BLaER1 treated with 17β-estradiol and CSF1 and Interleukin-3, amounts not matched to agents 10 nM and 100 nM (cell line): Measurements from ENCODE around the gene ABAT.

Source experiments
- H3K27ac ChIP-seq, 11 experiments: shearing (Covaris generic); formaldehyde crosslinking; 2 replicates each; pipeline ENCODE4 v1.8.1; 2022
- H3K27me3 ChIP-seq, 11 experiments: shearing (Covaris generic); formaldehyde crosslinking; 2 replicates each; pipeline ENCODE4 v1.8.1; 2022
- H3K36me3 ChIP-seq, 11 experiments: shearing (Covaris generic); formaldehyde crosslinking; 2 replicates each; pipeline ENCODE4 v1.8.1; 2022
- H3K4me1 ChIP-seq, 10 experiments: shearing (Covaris generic); formaldehyde crosslinking; 2 replicates each; pipeline ENCODE4 v1.8.1; 2022
- H3K4me2 ChIP-seq, 11 experiments: shearing (Covaris generic); formaldehyde crosslinking; 2 replicates each; pipeline ENCODE4 v1.8.1; 2022
- H3K4me3 ChIP-seq, 10 experiments: shearing (Covaris generic); formaldehyde crosslinking; 2 replicates each; pipeline ENCODE4 v1.8.1; 2022
- H3K9ac ChIP-seq, 11 experiments: shearing (Covaris generic); formaldehyde crosslinking; 2 replicates each; pipeline ENCODE4 v1.8.1; 2022
- H3K9me3 ChIP-seq, 11 experiments: shearing (Covaris generic); formaldehyde crosslinking; replicated peaks in 1 of 11; 2 replicates each; pipeline ENCODE4 v1.8.1; 2022
- H4K20me1 ChIP-seq, 11 experiments: shearing (Covaris generic); formaldehyde crosslinking; 2 replicates each; pipeline ENCODE4 v1.8.1; 2022
- Cebpa-rat ChIP-seq, 11 experiments: shearing (Covaris generic); IDR thresholded peaks; 2 replicates each; pipeline ENCODE4 v1.8.1; 2022

ABAT gene

DNA sequence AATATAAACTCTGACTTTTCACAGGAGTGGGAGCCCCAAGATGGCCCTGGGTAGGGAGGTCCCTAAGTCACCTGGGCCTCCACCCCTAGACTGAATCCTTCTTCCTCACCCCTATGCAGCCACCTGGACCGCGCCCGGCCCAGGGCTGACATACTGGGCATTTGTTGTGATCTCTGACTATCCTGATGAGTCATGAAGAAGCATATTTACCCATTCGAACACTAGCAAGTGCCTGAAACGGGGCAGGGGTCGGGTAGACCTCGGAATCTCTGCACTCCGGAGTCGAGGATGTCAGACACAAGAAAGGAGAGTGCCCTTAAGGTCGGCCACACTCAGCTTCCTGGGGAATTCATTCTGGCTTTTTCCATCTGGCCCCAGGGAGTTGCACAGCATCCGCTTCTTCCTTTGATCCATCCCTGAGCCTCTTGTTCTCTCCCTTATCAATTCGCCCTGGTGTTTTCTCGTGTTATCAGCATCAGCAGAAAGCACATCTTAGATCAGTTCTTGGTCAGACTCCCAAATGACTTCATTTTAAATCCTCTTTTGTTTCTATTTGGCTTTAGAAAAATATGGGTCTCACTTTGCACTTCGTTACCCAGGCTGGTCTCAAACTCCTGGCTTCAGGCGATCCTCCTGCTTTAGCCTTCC, 42.5 kb upstream of the ABAT start:
- peaks cover 65 to 86% (median 73%) of the 10 kb centered on the region in 10 experiments for H3K4me1 ChIP-seq
- no peaks in the 10 kb centered on the region for H3K27me3 ChIP-seq
- peaks cover 0 to 84% (median 51%) of the 10 kb centered on the region in 11 experiments; a peak in 16 of 22 replicates for H4K20me1 ChIP-seq
- no peak for TF ChIP-seq Cebpa-rat (IDR thresholded peaks at IDR 0.05)
- peaks cover 74 to 99% (median 90%) of the 10 kb centered on the region in 11 experiments for H3K36me3 ChIP-seq
- peak overlapping the region in 1 of 10 experiments; percentile 28; a peak in 1 of 20 replicates for H3K4me3 ChIP-seq
- peak overlapping the region; percentile 15 to 87 (median 66); a peak in 21 of 22 replicates for H3K4me2 ChIP-seq
- H3K9me3 ChIP-seq: no peaks in the 10 kb centered on the region
- H3K27ac ChIP-seq: peak overlapping the region; percentile 47 to 87 (median 65); a peak in 21 of 22 replicates
- H3K9ac ChIP-seq: peak overlapping the region; percentile 21 to 73 (median 59); a peak in 17 of 22 replicates

GRCh38 chr16:8632675-8633182, 41.7 kb upstream of the ABAT start:
- Histone ChIP-seq H3K4me1 (peaks cover 58 to 86% (median 69%) of the 10 kb centered on the region in 10 experiments), H3K4me2 (peak overlapping the region; percentile 15 to 87 (median 66); a peak in 20 of 22 replicates), H3K4me3 (peak overlapping the region in 3 of 10 experiments; percentile 1 to 49 (median 20); a peak in 4 of 20 replicates), H3K36me3 (peaks cover 74 to 99% (median 90%) of the 10 kb centered on the region in 11 experiments), H3K27ac (peak overlapping the region; percentile 47 to 87 (median 65); a peak in 21 of 22 replicates), H3K9me3 (no peaks in the 10 kb centered on the region), H4K20me1 (peaks cover 0 to 83% (median 44%) of the 10 kb centered on the region in 11 experiments; a peak in 15 of 22 replicates), H3K27me3 (no peaks in the 10 kb centered on the region), H3K9ac (peak overlapping the region in 10 of 11 experiments; percentile 21 to 73 (median 64); a peak in 17 of 22 replicates)
- TF ChIP-seq Cebpa-rat (IDR thresholded peaks at IDR 0.05): no peak

GRCh38 chr16:8634991-8635736, 39.3 kb upstream of the ABAT start:
- peaks cover 74 to 98% (median 90%) of the 10 kb centered on the region in 11 experiments for H3K36me3 ChIP-seq

GRCh38 chr16:8639694-8640093, 34.7 kb upstream of the ABAT start:
- peaks cover 31 to 93% (median 68%) of the 10 kb centered on the region in 10 experiments for H3K4me1 ChIP-seq
- TF ChIP-seq Cebpa-rat (IDR thresholded peaks at IDR 0.05): no peak
- peak overlapping the region in 2 of 11 experiments; percentile 9 to 17; a peak in 2 of 22 replicates for H3K27ac ChIP-seq
- H3K36me3 ChIP-seq: peaks cover 89 to 94% (median 93%) of the 10 kb centered on the region in 11 experiments
- H3K9me3 ChIP-seq: no peaks in the 10 kb centered on the region
- no peak overlapping the region for H3K4me3 ChIP-seq
- peak overlapping the region in 7 of 11 experiments; percentile 15 to 59 (median 51); a peak in 11 of 22 replicates for H3K4me2 ChIP-seq
- no peaks in the 10 kb centered on the region for H3K27me3 ChIP-seq
- H4K20me1 ChIP-seq: peaks cover 0 to 58% (median 35%) of the 10 kb centered on the region in 11 experiments; a peak in 15 of 22 replicates
- H3K9ac ChIP-seq: peak overlapping the region in 3 of 11 experiments; percentile 33 to 38 (median 35); a peak in 3 of 22 replicates

More at GRCh38 chr16:8634991-8635736, 39.3 kb upstream of the ABAT start:
- Histone ChIP-seq H3K27me3 (no peaks in the 10 kb centered on the region), H3K9ac (no peak overlapping the region), H4K20me1 (peaks cover 0 to 82% (median 41%) of the 10 kb centered on the region in 11 experiments; a peak in 16 of 22 replicates), H3K4me3 (no peak overlapping the region), H3K4me1 (peaks cover 43 to 85% (median 67%) of the 10 kb centered on the region in 10 experiments), H3K4me2 (peak overlapping the region in 1 of 11 experiments; percentile 14; a peak in 1 of 22 replicates), H3K9me3 (no peaks in the 10 kb centered on the region), H3K27ac (no peak overlapping the region)
- TF ChIP-seq Cebpa-rat (IDR thresholded peaks at IDR 0.05): no peak

DNA sequence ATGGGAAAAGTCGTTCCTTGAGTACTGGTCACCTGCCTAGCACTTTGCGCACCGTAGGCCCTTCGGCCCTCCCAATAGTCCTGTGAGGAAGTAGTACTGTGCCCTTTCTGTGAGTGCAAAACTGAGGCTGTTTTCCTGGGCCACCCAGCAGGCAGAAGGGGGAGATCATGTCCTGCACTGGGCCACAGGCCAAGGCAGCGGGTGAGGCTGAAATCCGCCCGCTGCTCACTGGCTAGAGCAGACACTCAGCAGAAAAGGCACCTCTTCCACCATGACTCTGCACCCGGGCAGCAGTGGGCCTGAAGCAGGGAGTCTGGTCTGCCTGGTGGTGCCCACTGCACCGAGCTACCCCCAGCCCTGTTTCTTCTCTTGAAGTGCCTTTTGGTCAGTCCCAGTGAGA, 32.7 kb upstream of the ABAT start:
- peak overlapping the region in 7 of 11 experiments; percentile 6 to 62 (median 32); a peak in 8 of 22 replicates for H3K9ac ChIP-seq
- peak overlapping the region in 6 of 11 experiments; percentile 1 to 59 (median 34); a peak in 10 of 22 replicates for H3K27ac ChIP-seq
- peak overlapping the region in 2 of 10 experiments; percentile 1 to 19; a peak in 1 of 20 replicates for H3K4me3 ChIP-seq
- peak overlapping the region; percentile 33 to 81 (median 67) for H3K4me2 ChIP-seq
- H3K4me1 ChIP-seq: peaks cover 35 to 83% (median 68%) of the 10 kb centered on the region in 10 experiments
- peaks cover 0 to 50% (median 36%) of the 10 kb centered on the region in 11 experiments; a peak in 12 of 22 replicates for H4K20me1 ChIP-seq
- no peak for TF ChIP-seq Cebpa-rat (IDR thresholded peaks at IDR 0.05)
- no peaks in the 10 kb centered on the region for H3K9me3 ChIP-seq
- no peaks in the 10 kb centered on the region for H3K27me3 ChIP-seq
- peaks cover 89 to 94% (median 91%) of the 10 kb centered on the region in 11 experiments for H3K36me3 ChIP-seq

DNA sequence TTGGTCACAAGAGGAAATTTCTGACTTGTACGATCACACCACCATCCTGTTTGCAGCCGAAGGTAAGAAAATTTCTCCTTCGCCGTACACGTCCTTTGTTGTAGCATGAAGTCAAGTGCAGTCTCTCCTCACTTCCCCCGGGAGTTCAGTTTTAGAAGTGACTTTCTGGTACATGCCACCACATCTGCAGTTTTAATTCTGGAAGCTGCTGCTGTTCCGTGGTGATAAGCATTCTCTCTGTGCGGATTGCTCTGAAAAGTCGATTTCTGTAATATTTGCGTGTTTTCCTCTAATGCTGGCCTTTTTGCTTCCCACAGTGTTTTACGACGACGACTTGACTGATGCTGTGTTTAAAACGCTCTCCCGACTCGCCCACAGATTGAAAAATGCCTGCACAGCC, 32.3 kb upstream of the ABAT start:
- Histone ChIP-seq H3K9ac (peak overlapping the region in 6 of 11 experiments; percentile 11 to 62 (median 38); a peak in 7 of 22 replicates), H4K20me1 (peaks cover 0 to 55% (median 35%) of the 10 kb centered on the region in 11 experiments; a peak in 12 of 22 replicates), H3K36me3 (peaks cover 89 to 94% (median 91%) of the 10 kb centered on the region in 11 experiments), H3K9me3 (no peaks in the 10 kb centered on the region), H3K27ac (peak overlapping the region in 6 of 11 experiments; percentile 1 to 59 (median 34); a peak in 9 of 22 replicates), H3K27me3 (no peaks in the 10 kb centered on the region), H3K4me2 (peak overlapping the region; percentile 33 to 81 (median 67)), H3K4me1 (peaks cover 35 to 78% (median 64%) of the 10 kb centered on the region in 10 experiments), H3K4me3 (peak overlapping the region in 2 of 10 experiments; percentile 1 to 19; a peak in 1 of 20 replicates)
- no peak for TF ChIP-seq Cebpa-rat (IDR thresholded peaks at IDR 0.05)

DNA sequence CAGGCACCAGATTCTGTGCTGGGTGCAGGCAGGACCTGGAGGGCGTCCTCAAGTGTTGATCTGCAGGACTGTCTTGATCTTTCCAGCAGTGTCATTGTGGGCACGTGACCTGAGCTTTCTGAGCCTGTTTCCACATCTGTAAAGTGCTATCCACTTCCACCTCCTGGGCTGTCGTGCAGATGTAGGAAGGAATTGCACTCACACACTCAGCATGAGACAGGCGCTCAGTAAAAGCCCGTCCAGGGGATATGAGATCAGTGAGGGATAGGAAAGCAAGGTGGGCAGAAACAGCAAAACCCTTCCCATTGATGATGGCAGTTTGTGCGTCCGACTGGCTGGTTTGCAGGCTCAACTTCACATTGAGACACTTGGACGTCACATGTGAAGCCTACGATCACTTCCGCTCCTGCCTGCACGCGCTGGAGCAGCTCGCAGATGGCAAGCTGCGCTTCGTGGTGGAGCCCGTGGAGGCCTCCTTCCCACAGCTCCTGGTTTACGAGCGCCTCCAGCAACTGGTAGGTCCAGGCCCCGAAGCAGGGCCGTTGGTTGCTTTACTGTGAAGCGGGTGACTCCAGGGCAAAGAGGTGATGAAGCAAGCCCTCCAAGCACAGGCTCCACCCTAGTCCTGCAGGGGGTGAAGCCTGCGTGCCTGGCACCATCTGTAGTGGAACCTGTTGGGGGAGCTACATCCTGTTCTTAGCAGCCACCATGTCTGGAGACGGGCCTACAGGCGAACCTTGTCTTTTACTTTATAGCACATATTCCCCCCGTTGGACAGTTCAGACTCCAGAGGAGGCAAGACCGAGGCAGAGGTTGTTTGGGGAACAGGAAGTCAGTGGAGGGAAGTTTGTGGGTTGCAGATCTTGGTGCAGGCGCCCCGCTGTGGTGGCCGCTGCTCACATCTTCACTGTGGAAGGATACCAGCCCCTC, 29.9 kb upstream of the ABAT start:
- peaks cover 87 to 94% (median 91%) of the 10 kb centered on the region in 11 experiments for H3K36me3 ChIP-seq
- peaks cover 35 to 54% (median 46%) of the 10 kb centered on the region in 10 experiments for H3K4me1 ChIP-seq
- peak overlapping the region in 9 of 11 experiments; percentile 14 to 48 (median 41); a peak in 15 of 22 replicates for H3K27ac ChIP-seq
- H3K27me3 ChIP-seq: no peaks in the 10 kb centered on the region
- H3K4me2 ChIP-seq: peak overlapping the region; percentile 43 to 78 (median 65)
- H3K9me3 ChIP-seq: no peaks in the 10 kb centered on the region
- H3K4me3 ChIP-seq: no peak overlapping the region
- peaks cover 0 to 42% (median 16%) of the 10 kb centered on the region in 11 experiments; a peak in 12 of 22 replicates for H4K20me1 ChIP-seq
- TF ChIP-seq Cebpa-rat (IDR thresholded peaks at IDR 0.05): no peak
- H3K9ac ChIP-seq: peak overlapping the region in 7 of 11 experiments; percentile 1 to 54 (median 33); a peak in 6 of 22 replicates
